H1 (cell line): Measurements from ENCODE around the gene CBS. TPM values are rescaled to one million over a fixed set of nuclear protein-coding genes. Genes with fewer than 3 reads are reported as not detected.

Source experiments
- RNF2 ChIP-seq: fragments of 200-900, 300-1000 bp; sonication (generic); IDR thresholded peaks from 2 replicates; pipeline ENCODE4 v1.7.1; 2016; ENCODE audit warnings: borderline replicate concordance, low read depth, mild to moderate bottlenecking, antibody characterized with exemption, low read length; ENCODE audit not compliant: poor library complexity, severe bottlenecking; ENCODE audit errors: missing control alignments
- polyA plus RNA-seq, 7 experiments: library from polyadenylated mRNA; depleted of rRNA in 3 of 7; stranded (reverse) in 5 of 7; unstranded in 2 of 7; fragments of >200 nt in 5 of 7; fragments of 200-250 nt in 2 of 7; gene quantifications; 1 replicate in 5 of 7; 2 replicates in 1 of 7; 4 replicates in 1 of 7; pipeline versions ENCODE4 v1.2.1 to v1.2.3, GENCODE V29; 2011 to 2013; ENCODE audit warnings: missing spikeins in 2 of 7, mixed read lengths in 2 of 7
- total RNA-seq: library from RNA; stranded (reverse); fragmentation: NEBNext Ultra II Directional; extraction: Animal tissue kit (Norgen Biotek cat#: 25700); gene quantifications from 2 replicates; pipeline ENCODE4 v1.2.1, GENCODE V29; 2021

Gene CBS
- total and polyA plus RNA-seq, 2 of the 8 experiments (the other 6 are each of a cell fraction or from before 2014, with no cell fraction given) = 114 to 455 TPM

GRCh38 chr21:43024439-43025136 is 51.0 kb downstream of the CBS start (continued):
- no peak for TF ChIP-seq RNF2
